LoVo (cell line): ENCODE data around the gene TRIM10.
"Not testable (repeated sequence)": the region's sequence is repeated elsewhere in the genome, so short reads cannot be mapped to it uniquely, and the experiment has no call there.

Experiments
- DNase-seq: peaks from one replicate; pipeline ENCODE4 v3.0.0-alpha.2; 2016; ENCODE audit warnings: low spot score

TRIM10 gene

DNA sequence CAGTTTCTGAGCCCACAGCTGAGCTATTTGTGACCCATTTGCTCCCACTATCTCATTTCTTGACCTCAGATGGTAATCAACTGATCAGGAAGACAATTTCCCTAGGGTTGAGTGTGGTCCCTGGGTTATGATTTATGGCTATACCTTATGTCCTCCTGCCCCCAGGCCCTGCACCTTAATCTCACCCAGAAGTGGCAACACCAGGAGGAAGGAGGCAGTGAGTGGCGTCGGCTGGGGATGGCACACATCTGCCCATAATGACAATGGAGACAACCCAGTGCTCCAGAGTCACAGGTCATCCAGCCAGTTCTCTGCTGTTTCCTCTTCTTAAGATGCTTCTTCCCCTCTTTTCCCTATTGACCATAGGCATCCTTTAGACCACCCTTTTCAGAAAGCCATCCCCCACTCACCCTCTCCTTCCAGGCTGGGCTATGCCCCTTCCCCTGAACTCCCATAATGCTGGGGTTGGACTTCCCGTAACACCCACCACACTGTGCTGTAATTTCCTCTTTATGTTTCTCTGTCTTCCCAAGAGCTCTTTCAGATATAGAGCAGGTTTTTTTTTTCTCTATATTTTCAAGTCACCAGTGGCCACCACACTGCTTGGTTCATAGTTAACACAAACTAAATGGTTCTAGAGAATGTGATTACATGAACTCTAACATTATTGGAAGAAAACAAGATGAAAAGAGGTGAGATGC is 8.0 kb downstream of the TRIM10 start:
- no peak for DNase-seq

DNA sequence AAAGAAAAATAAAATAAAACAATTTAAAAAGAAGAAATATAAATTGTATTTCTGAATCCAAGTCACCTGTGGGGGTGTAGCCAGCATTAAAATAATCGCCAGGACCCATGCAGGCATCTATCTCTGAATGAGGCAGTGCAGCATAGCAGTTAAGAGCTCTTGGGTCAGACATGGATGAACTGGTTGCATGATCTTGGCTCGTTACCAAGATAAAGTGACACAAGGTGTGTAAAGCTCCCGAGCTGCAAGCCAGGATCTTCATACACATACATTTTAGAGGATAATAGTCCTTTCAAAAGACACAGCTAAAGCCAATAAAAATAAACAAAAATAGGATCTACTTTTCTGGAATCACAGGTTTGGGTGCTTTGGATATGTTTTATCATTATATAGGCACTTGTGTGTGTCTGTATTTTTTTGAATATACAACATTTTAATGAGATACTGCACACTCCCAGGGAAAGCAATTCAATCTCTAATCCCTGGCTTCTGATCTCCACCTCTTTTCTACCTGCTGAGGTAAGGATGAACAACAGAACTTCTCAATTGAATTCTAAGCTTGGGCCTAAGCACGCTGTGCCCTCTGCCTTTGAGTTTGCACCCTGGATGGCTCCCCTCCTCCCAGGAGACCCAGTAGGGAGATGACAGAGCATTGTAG is 8.9 kb downstream of the TRIM10 start:
- DNase-seq = no peak

GRCh38 chr6:30151580-30151979 is 9.4 kb downstream of the TRIM10 start:
- DNase-seq = no peak

DNA sequence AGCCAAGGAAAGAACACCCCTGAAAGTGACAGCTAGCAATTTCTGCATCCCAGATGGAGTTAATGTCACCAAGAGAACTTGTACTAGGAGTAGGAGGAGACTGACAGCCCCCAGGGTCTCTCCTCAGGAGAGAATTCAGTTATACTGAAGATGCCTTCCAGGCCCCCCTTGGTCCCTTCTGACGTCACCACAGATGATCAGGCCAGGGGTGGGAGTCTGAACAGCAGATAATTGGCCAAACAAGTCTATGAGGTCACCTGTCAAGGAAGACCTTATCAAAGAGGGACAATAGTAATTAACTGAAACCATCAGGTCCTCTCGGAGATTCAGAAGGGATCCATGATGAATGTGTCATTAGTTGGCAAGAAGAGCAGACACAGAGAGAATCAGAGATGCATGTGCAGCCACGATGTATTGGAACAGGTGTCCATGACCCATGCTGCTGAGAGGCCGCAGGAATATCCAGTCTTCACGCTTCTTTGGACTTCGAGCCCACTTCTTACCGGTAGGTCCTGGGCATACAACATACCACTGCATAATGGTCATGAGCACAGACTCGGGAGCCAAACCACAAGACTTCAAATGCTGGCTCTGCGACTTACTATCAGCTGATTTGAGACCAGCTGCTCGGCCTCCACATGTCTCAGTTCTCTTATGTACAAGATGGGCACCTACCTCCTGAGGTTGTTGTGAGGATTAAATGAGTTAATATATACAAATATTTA is 10.2 kb downstream of the TRIM10 start:
- no peak for DNase-seq

- peak; percentile 23 for DNase-seq
Measured at GRCh38 chr6:30149858-30150550, 11.0 kb downstream of the TRIM10 start.

GRCh38 chr6:30149234-30149633 is 11.8 kb downstream of the TRIM10 start:
- DNase-seq = no peak

DNA sequence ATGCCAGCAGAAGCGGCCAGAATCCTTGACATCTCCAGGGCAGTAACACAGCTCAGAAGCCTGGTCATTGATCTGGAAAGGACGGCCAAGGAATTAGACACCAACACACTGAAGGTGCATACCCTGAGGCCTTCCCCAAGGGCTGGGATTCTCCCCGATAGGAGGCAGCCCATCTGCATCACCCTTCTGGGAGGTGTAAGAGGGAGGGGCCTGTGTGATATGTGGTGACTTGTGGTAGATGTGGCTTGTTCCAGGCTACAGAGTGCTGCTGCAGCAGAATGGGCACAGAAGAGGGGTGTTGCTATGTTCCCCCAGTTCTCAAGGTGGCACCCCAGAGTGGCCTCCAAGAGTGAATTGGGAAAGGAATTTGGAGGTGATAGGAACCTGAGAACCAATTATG is 13.9 kb downstream of the TRIM10 start:
- no peak for DNase-seq

DNA sequence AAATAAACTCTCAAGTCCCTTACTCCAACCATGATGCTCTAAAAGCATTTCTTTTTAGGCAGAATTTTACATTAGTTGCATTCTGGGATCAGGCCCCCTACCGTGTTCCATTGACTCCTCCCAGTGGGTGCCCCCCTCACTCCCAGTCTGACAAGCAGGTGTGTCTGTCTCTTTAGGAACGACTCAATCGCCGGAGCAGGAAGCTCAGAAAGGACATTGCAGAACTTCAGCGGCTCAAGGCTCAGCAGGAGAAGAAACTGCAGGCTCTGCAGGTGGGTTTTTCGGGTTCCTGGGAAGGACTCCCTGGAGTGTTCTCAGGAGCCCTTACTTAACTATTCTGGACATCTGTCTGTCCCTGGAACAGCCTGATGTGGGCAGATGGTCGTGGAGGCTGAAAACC is 15.2 kb downstream of the TRIM10 start:
- no peak for DNase-seq

DNA sequence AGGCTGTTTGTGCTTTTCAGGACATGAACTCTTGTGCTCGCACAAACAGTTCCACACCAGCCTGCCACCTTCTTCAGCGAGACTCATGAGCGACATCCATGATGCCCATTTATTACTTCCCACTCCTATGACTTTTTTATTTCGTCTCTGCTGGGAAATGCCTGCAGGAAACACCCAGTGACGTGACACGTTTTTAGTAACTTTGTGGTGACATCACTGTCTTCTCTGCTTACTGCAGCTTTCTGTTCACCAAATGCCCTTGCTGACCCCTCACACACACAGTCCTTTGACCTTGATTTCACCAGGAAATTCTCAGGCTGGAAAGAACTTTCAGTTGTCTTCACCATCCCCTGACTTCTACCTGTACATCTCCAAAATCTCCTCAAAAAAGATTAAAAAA is 16.2 kb downstream of the TRIM10 start:
- DNase-seq = no peak

DNA sequence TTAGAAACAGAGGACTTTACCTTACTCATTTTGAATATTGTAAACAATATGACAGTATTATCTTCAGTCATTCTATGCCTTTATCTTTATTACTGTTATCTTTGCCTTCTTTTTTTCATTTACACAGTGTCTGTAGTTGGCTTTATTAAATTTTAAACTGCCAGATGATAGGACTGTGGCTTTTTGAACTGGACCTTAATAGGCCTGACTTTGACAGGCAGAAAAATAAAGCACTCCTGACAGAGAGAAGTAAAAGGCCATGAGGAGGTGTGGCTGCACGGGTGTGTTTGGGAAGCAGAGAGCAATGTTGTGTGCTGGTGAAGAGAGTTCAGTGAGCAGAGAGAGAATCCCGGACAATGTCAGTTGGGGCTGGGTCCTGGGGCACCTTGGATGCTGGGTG is 17.2 kb downstream of the TRIM10 start:
- no peak for DNase-seq

GRCh38 chr6:30142665-30143064 is 18.3 kb downstream of the TRIM10 start:
- no peak for DNase-seq

- not testable (repeated sequence) for DNase-seq
Measured at GRCh38 chr6:30140240-30140639, 20.8 kb downstream of the TRIM10 start.

DNA sequence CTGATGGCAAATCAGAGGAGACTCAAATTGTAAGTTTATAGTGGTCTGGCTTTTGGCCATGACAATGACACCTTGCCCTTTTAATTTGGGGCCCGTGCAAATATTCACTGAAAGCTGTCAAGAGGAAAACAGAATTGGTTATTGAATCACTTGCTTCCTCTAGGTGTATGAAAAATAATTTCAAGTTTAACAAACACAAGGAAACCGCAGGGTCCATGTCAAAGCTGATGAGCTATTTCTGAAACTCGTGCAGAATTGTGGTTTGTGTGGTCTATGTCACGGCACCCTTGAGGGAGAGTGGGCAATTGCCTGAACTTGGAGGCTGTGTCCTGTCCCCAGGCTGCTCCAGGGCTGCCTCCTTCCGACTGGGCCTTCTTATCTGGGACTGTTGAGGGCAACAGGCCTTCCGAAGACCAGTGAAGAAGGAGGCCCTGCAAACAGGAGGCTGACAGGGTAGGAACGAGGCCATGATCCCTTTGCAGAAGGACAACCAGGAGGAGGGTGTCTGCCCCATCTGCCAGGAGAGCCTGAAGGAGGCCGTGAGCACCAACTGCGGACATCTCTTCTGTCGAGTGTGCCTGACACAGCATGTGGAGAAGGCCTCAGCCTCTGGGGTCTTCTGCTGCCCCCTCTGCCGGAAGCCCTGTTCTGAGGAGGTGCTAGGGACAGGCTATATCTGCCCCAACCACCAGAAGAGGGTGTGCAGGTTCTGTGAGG is 24.3 kb downstream of the TRIM10 start:
- DNase-seq = no peak

DNA sequence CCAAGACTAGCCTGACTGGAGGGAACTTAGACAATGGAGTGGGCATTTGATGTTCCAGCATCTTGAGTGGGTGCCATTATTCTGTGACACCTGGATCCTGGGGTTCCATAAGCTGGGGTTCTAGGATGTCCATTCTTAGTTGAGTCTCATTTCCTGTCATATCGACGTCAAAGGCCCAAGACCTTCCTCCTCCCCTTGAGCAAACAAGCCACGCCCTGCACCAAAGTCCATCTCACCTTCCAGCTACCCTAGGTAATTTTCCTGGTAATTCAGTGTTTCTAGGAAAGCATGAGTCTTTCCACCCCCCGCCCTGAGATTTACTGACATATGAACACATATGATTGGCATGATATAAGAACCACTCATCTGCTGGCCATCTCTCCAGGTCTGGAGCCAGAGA is 25.3 kb downstream of the TRIM10 start, which contains the start of gene TRIM40:
Gene TRIM40, plus strand, starts transcription at position 384 of the 400 bp plus-strand sequence. CDS start 897 bp downstream, outside the sequence.
- DNase-seq = peak; percentile 70

- no peak for DNase-seq
Measured at GRCh38 chr6:30135147-30135546, 25.9 kb downstream of the TRIM10 start.

DNA sequence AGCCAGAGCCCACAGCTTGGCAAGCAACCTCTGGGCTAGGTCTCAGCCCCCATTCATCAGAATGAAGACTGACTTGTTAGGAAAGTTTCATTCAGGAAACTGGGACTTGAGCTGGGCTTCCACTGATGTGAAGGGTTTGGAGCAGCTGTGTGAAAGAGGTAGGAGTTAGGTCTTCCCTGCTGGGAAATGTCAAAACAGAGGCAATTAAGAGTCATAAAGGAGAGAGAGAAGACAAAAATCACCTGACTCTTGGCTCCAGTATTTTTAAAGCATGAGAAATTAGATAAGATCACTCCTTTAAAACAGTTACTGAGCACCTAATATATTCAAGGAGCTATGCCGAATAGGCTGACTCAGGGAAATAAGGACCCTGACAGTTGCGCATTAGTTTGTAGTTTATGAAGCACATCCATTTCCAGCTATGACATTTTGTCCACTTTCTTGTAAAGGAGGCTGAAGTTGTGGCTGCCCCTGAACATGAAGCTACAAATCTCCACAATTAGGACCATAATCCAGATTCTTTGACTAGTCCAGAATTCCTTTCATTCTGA is 29.0 kb downstream of the TRIM10 start:
- no peak for DNase-seq

GRCh38 chr6:30130887-30131862 is 29.8 kb downstream of the TRIM10 start:
- peak; percentile 93 for DNase-seq

DNA sequence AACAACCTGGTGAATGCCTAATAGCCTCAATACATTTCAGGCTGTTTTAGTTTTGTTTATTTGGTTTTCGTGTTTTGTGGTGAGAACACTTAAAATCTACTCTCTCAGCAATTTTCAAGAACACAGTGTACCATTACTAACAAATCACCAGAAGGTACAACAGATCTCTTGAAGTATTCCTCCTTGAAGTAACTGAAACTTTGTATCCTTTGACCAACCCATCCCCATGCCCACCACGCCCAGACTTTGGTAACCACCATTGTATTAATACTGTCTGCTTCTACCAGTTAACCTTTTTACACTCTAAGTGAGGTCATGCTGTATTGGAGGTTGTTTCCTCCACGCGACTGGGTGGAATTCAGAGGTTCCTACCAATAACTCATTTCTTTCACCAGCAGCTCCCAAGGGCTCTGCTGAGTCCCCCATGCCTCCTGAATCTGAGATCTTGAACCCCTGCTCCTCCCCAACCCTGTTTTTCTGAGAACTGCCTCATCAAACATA is 30.8 kb downstream of the TRIM10 start:
- DNase-seq = no peak

DNA sequence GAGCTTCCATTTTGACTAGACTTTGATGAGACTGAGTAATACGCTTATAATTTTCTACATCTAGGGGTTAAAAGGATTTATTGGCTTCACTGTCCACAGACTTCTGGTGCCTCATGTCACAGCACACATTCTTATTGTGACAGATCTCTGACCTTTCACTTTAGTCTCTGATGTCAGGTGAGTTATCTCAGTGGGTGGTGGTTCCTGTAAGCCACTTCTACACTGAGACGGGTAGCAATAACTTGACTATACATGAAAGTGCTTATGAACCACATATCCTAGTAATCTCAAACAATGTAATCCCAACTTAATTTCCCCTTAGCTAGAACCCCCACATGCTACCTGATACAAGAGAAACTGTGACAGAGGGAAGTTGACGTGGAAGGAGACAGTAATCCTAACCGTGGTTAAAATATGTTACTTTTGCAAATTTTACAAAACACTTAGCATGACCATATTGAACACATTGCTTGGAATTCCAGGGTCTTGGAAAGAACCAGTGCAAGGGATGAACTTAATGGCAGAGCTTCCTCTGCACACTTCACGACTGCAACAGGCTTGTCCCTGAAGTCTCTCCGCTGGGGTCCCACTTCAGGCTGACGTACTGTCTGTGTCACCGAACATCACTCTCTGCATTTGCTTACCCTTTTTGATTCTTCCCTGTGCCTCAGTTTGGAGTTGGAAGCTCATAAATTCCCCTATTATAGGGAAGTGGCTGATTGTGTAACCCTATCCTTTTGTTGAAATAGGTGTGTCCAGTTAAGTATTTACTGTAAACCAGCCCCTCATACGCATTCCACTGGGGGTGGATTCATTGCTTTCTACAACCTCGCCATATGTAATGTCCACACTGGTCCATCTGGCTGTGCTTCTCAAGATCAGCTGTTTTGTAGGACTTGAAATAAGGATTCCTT is 31.5 kb downstream of the TRIM10 start:
- DNase-seq = peak; percentile 79
